Activated naive CD8-positive, alpha-beta T cell treated with anti-CD3 and anti-CD28 coated beads for 36 hours (primary cell): ENCODE data around the gene PA2G4. TPM values are rescaled to one million over a fixed set of nuclear protein-coding genes. Genes with fewer than 3 reads are reported as not detected.
A peak's percentile ranks its signal among the peaks of the same experiment; 100 is the strongest.
"Not testable (repeated sequence)": the region's sequence is repeated elsewhere in the genome, so short reads cannot be mapped to it uniquely, and the experiment has no call there.

Experiments used
- DNase-seq: peaks from one replicate; pipeline ENCODE4 v3.0.0; 2021
- H3K27ac Mint-ChIP-seq: one replicate; pipeline ENCODE4 v1.8.0; 2022; ENCODE audit warnings: mild to moderate bottlenecking, moderate library complexity, mixed read lengths
- H3K27me3 Mint-ChIP-seq: one replicate; pipeline ENCODE4 v1.8.0; 2022; ENCODE audit warnings: mild to moderate bottlenecking, mixed read lengths
- H3K36me3 Mint-ChIP-seq: one replicate; pipeline ENCODE4 v1.8.0; 2021; ENCODE audit warnings: mild to moderate bottlenecking, mixed read lengths
- H3K4me1 Mint-ChIP-seq: one replicate; pipeline ENCODE4 v1.8.0; 2021; ENCODE audit warnings: mixed read lengths
- H3K4me3 Mint-ChIP-seq: one replicate; pipeline ENCODE4 v1.8.0; 2022; ENCODE audit warnings: mild to moderate bottlenecking, moderate library complexity, mixed read lengths
- H3K9me3 Mint-ChIP-seq: one replicate; pipeline ENCODE4 v1.8.0; 2022; ENCODE audit warnings: mixed read lengths
- total RNA-seq, 2 experiments: library from RNA; stranded (reverse); gene quantifications; one replicate each; pipeline ENCODE4 v1.2.3, GENCODE V29; 2021

The PA2G4 gene
- total RNA-seq, 2 experiments from 2014 or later: 552 to 588 TPM

DNA sequence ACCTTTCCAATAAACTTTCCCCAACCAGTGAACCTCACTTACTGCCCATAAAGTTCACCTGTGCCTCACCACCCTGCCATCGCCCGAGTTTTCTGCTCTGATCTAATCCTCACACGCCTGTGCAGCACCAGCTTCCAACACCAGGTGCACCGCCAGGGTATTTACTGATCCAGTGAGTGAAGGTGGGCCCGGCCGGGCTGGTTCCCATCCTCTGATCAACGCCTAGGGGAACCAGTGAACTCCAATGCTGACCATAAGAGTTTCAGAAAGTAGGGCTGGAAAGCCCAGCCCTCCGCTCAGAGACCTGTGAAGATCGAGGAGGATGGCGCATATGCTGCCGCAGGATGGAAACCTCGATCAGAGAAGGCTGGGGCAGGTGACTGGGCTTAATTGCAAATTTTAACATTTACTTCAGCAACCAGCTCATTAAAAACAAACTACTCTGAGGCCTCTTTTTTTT, 47.3 kb downstream of the PA2G4 start:
- no peaks in the 10 kb centered on the region for H3K27me3 Mint-ChIP-seq
- peak overlapping the region; percentile 98 for H3K27ac Mint-ChIP-seq
- H3K36me3 Mint-ChIP-seq: peaks cover 11% of the 10 kb centered on the region
- H3K4me3 Mint-ChIP-seq: peak overlapping the region; percentile 88
- H3K4me1 Mint-ChIP-seq: peaks cover 29% of the 10 kb centered on the region
- no peaks in the 10 kb centered on the region for H3K9me3 Mint-ChIP-seq
- peak; percentile 75 for DNase-seq

DNA sequence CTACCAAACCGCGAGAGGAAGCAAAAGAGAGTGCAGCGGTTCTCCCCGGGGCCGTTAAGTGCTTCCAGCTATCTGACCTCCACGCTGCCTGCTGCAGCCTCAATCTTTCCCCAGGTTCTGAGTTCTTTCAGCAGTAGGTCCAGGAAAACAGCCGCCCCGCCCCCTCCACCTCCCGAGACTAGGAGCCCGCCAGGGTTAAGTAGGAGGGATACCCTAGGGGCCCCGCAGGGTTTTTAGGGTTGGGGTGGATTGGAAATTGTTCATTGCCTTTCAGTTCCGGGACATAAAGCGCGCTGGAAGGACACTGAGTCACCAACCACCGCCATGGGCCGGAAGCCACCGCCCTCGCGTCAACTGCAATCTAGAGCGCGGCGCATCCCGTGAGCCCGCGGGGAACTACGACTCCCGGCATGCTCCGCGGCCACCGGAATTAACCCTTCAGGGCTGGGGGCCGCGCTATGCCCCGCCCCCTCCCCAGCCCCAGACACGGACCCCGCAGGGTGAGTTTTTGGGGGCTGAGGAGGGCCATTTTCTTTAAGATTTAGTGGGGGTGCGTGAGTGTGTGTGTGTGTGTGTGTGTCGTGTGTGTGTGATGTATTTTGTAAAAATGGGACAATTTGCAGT, 47.9 kb downstream of the PA2G4 start, which contains the start of gene MYL6B:
TSS of gene MYL6B (plus strand) at position 456 of the 624 bp plus-strand sequence. CDS start 1,332 bp downstream, outside the sequence.
- peak; percentile 96 for DNase-seq
- peaks cover 13% of the 10 kb centered on the region for H3K36me3 Mint-ChIP-seq
- no peaks in the 10 kb centered on the region for H3K27me3 Mint-ChIP-seq
- H3K4me1 Mint-ChIP-seq: peaks cover 28% of the 10 kb centered on the region
- H3K27ac Mint-ChIP-seq: peak within 1 kb of the TSS; percentile 98
- H3K9me3 Mint-ChIP-seq: no peaks in the 10 kb centered on the region
- peak within 1 kb of the TSS; percentile 88 for H3K4me3 Mint-ChIP-seq

DNA sequence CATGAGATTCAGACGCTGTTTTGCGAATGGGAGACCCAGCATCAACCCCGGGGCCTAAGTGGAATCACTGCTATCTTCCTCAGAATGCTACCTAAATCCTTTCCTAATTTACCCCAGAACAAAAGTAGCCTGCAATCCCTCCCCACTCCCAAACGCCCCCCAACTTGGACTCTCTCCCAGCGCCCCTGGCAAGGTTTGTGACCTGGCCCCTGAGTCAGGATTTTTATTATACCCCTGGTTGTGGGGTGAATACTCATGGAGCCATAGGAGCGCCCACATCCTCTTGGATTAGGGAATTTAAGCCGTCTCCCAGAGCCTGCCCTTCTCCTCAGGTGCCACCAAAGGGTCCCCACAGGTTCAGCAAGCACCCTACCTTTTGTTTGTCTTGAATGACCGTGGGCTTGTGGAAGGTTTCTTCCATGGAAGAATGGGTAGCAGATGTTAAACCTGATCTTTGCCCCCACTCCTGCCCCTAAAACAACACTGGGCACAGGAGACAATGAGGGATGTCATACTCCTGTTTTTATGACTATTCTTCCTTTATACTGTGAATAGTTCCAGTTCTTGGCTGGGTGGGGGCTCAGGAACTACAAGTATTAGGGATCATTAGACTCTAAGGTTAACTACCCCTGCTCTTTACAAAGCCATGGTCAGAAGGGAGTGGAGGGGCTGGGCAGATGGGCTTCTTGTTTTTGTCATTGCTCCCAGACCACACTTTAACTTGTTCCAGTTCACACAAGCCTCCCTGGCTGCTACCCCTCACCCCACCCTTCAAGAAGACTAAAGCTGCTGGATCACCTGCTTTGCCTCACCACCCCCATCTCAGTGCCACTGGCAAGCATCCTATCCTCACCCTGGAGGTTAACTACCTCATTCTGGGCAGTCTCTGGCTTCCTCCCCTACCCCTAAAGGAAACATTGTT, 48.7 kb downstream of the PA2G4 start:
- Mint-ChIP-seq H3K36me3 (peaks cover 15% of the 10 kb centered on the region), H3K4me1 (peaks cover 33% of the 10 kb centered on the region), H3K4me3 (peak overlapping the region; percentile 88), H3K27me3 (no peaks in the 10 kb centered on the region), H3K27ac (peak overlapping the region; percentile 98), H3K9me3 (no peaks in the 10 kb centered on the region)
- DNase-seq: no peak

DNA sequence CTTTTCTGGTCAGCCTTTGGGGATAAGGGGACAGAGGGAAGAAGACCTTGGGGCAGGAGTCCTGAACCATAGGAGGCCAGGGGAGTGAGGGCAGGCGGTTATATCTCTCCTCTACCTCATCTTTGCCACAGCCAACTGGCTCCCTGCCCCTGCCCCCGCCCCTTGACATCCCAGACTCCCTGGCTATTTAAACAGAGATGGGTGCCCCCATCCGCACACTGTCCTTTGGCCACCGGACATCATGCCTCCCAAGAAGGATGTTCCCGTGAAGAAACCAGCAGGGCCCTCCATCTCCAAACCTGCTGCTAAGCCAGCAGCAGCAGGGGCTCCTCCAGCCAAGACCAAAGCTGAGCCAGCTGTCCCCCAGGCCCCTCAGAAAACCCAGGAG, 49.3 kb downstream of the PA2G4 start:
- DNase-seq: no peak
- no peaks in the 10 kb centered on the region for H3K27me3 Mint-ChIP-seq
- peaks cover 33% of the 10 kb centered on the region for H3K4me1 Mint-ChIP-seq
- no peaks in the 10 kb centered on the region for H3K9me3 Mint-ChIP-seq
- H3K36me3 Mint-ChIP-seq: peaks cover 21% of the 10 kb centered on the region
- H3K27ac Mint-ChIP-seq: no peak overlapping the region
- H3K4me3 Mint-ChIP-seq: peak overlapping the region; percentile 88

DNA sequence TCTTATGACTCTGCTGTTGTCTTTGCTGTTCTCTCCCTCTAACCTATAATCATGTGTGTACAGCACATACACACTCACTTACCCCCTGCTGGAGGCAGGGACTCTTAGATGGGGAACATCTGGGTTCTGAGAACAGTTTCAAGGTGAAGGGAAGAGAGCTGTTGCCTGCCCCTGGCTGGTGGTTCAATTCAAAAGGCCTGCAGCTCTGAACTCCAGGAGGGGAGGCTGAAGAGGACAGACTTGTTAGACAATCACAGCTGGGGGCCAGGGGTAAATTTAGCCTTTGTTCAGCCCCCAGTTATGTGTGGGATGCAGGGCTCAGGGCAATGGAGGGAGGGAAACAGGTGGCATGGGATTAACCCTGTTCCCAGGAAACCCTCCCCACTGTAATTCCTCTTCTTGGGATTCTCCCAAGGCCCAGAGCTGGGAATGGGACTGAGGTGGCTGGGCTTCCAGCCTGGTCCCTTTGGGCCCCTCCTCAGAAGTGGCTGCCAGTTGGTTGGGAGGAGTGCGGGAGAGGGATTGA, 50.0 kb downstream of the PA2G4 start:
- Mint-ChIP-seq H3K36me3 (peaks cover 27% of the 10 kb centered on the region), H3K9me3 (no peaks in the 10 kb centered on the region), H3K4me3 (no peak overlapping the region), H3K27ac (no peak overlapping the region), H3K27me3 (no peaks in the 10 kb centered on the region), H3K4me1 (peaks cover 38% of the 10 kb centered on the region)
- no peak for DNase-seq

DNA sequence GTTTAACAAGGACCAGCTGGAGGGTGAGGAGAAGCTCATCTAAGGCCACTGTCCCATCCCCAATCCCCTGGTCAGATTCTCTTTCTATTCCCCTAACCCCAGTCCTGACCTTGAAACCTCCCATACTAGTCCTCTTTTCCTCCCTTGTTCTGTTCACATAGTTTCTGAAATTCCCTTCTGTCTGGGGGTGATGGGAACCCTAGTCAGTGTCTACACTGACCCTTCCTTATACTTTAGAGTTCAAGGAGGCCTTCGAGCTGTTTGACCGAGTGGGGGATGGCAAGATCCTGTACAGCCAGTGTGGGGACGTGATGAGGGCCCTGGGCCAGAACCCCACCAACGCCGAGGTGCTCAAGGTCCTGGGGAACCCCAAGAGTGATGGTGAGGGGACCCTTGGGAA, 50.5 kb downstream of the PA2G4 start:
- H3K27me3 Mint-ChIP-seq: no peaks in the 10 kb centered on the region
- H3K4me1 Mint-ChIP-seq: peaks cover 41% of the 10 kb centered on the region
- no peak overlapping the region for H3K27ac Mint-ChIP-seq
- H3K9me3 Mint-ChIP-seq: no peaks in the 10 kb centered on the region
- no peak overlapping the region for H3K4me3 Mint-ChIP-seq
- DNase-seq: no peak
- peaks cover 32% of the 10 kb centered on the region for H3K36me3 Mint-ChIP-seq

DNA sequence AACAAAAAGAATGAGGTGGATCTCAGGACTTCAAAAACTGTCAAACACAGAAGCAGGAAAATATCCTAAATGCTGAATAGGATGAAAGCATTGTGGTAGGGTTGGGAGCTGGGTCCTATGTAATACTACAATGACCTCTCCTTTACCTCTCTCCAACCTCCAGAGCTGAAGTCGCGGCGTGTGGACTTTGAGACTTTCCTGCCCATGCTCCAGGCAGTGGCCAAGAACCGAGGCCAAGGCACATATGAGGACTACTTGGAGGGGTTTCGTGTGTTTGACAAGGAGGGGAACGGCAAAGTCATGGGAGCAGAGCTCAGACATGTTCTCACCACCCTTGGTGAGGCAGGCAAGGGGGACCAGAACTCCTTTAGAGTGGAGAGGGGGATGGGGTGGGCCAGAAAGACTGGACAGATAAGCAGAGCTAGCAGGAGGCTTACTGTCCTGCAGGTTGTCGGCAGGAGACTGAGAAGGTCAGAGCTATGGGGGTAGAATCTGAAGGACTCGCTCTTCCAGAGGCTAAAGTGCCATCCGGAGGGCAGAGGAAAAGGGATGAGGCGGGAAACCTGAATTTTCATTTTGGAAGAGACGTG, 51.0 kb downstream of the PA2G4 start:
- peaks cover 38% of the 10 kb centered on the region for H3K36me3 Mint-ChIP-seq
- no peaks in the 10 kb centered on the region for H3K9me3 Mint-ChIP-seq
- peaks cover 42% of the 10 kb centered on the region for H3K4me1 Mint-ChIP-seq
- no peak for DNase-seq
- no peak overlapping the region for H3K4me3 Mint-ChIP-seq
- no peak overlapping the region for H3K27ac Mint-ChIP-seq
- H3K27me3 Mint-ChIP-seq: no peaks in the 10 kb centered on the region

- H3K4me3 Mint-ChIP-seq: peak overlapping the region; percentile 95
- peaks cover 43% of the 10 kb centered on the region for H3K4me1 Mint-ChIP-seq
- H3K9me3 Mint-ChIP-seq, DNase-seq, H3K27me3 Mint-ChIP-seq: not testable (repeated sequence)
- peak overlapping the region; percentile 95 for H3K27ac Mint-ChIP-seq
- H3K36me3 Mint-ChIP-seq: peaks cover 51% of the 10 kb centered on the region
Observed at GRCh38 chr12:56156464-56157200, 52.3 kb downstream of the PA2G4 start.

DNA sequence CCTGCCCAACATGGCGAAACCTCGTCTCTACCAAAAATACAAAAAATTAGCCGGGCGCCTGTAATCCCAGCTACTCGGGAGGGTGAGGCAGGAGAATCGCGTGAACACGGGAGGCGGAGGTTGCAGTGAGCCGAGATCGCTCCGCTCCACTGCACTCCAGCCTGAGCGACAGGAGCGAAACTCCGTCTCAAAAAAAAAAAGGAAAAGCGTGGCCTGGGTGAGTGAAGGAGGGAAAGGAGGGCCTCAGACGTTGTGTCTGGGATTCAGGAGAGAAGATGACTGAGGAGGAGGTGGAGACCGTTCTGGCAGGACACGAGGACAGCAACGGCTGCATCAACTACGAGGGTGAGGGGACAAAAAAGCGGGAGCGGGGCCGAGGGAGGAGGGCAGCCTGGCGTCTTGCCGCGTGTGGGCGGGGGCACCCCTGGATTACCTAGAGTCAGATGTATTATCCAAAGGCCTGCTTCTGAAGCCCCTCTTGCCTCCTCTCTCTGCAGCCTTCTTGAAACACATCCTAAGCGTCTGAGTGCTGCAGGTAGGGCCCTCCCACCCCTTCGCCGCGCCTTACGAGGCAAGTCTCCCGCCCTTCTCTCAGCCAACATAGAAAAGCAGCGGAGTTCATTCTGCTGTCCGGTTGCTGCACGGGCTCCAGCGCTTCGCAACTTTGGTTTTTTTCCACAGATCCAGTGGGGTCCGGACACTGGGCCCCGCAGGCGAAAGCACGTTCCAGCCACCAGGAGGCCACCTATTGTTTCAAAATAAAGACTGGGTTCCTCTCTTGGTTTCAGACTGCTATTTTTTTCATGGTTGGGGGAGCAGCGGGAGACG, 53.1 kb downstream of the PA2G4 start:
- Mint-ChIP-seq H3K4me1 (peaks cover 42% of the 10 kb centered on the region), H3K36me3 (peaks cover 51% of the 10 kb centered on the region), H3K27me3 (no peaks in the 10 kb centered on the region), H3K27ac (peak overlapping the region; percentile 95), H3K9me3 (no peaks in the 10 kb centered on the region), H3K4me3 (peak overlapping the region; percentile 95)
- peak; percentile 64 for DNase-seq

DNA sequence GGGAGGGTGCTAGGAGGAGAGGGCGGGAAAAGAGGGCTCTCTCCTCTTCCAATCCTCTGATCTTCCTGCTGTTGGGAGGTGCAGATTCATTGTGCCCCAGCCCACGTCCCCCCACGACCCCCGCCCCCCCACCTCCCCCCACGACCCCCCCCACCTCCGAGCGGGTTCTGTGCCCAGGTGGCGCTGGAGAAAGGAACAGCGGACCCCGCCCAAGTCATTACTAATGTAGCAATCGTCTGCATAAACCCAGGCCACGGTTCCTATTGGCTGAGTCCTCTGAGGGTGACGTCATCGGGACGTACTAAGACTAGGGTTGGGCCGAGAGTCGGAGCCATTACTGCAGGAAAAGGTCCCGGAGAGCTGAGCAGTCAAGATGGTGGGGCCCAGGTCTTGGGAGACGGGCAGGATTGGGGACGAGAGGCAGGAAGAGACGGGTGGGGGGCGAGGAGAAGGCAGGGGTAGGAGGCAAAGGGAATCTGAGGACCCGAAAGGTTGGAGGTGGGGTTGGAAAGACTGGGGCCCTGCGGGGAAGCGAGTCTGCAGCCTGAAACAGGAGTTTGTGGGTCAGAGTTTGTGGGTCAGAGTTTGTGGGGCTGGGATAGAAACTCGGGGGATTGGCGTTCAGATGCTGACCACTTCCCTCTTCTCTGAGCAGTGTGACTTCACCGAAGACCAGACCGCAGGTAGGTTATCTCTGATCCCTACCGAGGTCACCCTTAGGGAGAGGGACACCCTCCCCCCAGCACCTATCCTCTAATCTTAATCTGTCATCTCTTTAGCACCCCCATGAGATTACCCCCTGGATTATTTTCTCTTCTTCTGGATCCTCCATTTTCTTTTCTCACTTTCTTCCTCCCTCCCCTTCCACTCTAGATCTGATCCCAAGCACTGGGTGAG, 53.9 kb downstream of the PA2G4 start, which contains the start of gene MYL6:
TSS of gene MYL6 (plus strand) at position 331 of the 897 bp plus-strand sequence. CDS start at position 374, 43 bp downstream.
- Mint-ChIP-seq H3K36me3 (peaks cover 53% of the 10 kb centered on the region), H3K9me3 (no peaks in the 10 kb centered on the region), H3K4me3 (peak within 1 kb of the TSS; percentile 95), H3K27me3 (no peaks in the 10 kb centered on the region), H3K4me1 (peaks cover 41% of the 10 kb centered on the region), H3K27ac (peak within 1 kb of the TSS; percentile 95)
- DNase-seq: peak; percentile 89

DNA sequence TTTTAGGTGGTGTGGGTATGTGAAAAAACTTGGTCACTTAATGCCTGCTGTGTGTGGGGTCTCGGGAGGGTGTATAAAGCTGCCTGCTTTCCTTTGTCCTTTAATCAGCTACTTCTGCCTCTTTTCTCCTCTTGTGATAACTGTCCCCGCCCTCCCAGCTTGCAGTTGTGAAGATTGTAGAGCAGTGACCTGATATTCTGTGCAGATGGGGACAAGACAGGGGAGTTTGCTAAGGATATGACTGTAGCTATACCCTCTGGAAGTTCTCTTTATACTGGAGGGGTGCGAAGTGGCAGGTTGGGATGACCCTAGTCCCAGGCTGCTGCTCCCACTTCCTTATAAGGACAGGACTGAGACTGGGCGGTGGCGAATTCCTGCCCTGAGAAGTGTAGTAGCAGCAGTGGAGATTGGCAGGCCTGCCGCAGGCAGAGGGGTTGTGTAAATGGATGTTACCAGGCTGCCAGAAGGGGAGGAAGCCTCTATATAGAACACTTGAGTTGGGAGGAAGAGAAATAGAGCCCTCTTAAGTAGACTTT, 54.6 kb downstream of the PA2G4 start:
- DNase-seq: no peak
- H3K27me3 Mint-ChIP-seq: no peaks in the 10 kb centered on the region
- peaks cover 37% of the 10 kb centered on the region for H3K4me1 Mint-ChIP-seq
- peak overlapping the region; percentile 95 for H3K4me3 Mint-ChIP-seq
- peaks cover 57% of the 10 kb centered on the region for H3K36me3 Mint-ChIP-seq
- peak overlapping the region; percentile 95 for H3K27ac Mint-ChIP-seq
- no peaks in the 10 kb centered on the region for H3K9me3 Mint-ChIP-seq

- DNase-seq: no peak
- Mint-ChIP-seq H3K36me3 (peaks cover 63% of the 10 kb centered on the region), H3K4me1 (peaks cover 37% of the 10 kb centered on the region), H3K9me3 (no peaks in the 10 kb centered on the region), H3K27ac (peak overlapping the region; percentile 95), H3K27me3 (no peaks in the 10 kb centered on the region), H3K4me3 (peak overlapping the region; percentile 95)
Observed at GRCh38 chr12:56159482-56160192, 55.3 kb downstream of the PA2G4 start.
